Superior temporal gyrus (tissue), 1 donor: ENCODE results near the gene CD81.

ENCODE experiments used
- DNase-seq: peaks from one replicate; pipeline ENCODE4 v3.0.0-alpha.2; 2016; ENCODE audit errors: extremely low spot score

The CD81 gene

DNA sequence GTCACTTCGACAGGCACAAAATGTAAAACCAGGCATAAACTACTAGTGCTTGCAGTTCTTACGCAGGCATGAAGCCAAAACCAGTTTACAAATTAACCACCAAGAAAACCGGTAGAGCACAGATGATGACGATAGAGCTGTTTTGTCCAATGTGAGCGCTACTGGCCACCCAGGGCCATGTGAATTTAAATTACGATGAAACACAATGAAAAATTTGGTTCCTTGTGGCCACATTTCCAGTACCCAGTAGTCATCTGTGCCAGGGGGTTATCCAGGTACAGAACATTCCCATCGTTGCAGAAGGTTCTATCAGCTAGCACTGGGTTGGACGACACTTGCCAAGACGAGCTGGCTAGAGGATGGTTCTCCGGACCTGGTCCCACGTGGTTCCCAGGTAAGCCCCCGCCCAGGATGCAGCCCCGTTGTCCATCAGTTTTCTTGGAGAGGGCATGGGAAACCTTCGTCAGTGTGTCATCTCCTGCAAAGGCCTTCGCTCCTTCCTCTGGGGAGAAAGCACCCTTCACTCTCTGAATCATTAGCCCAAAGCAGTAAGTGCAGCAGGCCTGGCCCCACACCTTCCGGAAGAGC, 1.1 kb upstream of the CD81 start:
- no peak for DNase-seq

DNA sequence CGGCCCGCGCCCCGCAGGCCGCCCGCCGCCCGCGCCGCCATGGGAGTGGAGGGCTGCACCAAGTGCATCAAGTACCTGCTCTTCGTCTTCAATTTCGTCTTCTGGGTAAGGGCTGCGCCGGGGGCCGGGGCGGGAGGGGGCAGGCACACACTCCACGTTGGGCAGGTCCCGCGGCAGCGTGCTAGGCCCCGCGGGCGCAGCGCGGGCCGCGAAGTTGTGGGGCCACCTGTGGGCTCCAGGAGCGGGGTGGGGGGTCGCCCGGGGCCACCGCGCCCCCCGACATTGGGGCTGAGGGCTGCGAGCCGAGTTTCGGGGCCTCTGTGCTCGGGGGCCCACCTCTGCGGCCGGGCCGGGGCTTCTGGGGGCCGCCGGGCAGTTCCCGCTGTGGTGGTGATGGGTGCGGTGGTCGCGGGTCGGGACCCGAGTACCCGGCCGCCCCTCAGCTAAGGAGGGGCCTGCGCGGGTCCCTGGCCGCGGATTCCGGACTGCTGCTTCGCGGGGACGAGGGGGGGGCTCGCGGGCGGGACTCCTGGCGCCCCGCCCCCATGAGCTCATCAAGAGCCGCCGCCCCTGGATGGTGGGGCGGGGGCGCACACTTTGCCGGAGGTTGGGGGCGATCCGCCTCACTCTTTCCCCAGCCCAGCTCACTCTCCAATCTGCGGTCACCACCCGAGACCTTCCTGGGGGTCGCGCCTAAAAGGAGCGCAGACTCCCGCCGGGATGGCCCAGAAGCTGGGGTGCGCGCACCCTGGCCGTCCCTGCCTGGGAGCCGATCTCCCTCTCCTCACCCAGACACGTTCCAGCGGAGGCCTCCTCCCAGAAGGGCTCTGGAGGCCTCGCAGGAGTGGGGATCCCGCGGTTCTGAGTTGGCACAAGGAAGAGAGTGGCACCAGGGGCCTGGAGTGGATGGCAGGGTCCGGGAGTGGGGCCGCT, 667 bp downstream of the CD81 start:
- peak; percentile 28 for DNase-seq

DNA sequence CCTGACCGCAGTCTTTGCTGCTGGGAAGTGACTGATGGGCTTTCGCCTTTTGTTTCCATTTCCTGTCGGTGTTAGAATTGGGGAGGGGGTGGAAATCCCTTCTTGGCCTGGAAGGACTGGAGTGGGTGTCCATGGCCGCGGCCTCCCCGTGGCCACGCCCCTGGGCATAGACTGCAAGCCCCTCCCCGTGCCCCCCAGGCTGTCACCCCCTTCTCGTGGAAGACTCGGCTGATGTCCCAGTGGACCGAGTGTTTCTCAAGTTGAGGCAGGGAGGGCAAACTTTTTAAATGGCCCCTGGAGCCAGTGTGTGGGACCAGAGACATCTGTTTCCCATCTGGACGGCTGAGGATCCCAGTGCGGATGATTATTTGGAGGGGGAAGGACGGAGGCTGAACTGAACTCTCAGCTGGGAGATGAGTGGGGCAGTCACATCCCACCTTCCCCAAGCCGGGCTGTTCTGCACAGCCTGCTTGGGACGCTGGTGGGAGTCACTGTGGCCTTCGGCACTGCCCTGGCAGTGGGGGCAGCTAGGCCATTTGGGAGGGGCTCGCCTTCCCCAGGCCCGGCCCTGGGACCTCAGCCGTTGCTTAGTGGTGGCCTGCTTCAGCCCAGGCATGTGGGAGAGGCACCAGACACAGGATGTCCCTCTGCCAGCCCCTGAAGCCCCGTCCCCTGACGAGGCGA, 1.6 kb downstream of the CD81 start:
- no peak for DNase-seq

DNA sequence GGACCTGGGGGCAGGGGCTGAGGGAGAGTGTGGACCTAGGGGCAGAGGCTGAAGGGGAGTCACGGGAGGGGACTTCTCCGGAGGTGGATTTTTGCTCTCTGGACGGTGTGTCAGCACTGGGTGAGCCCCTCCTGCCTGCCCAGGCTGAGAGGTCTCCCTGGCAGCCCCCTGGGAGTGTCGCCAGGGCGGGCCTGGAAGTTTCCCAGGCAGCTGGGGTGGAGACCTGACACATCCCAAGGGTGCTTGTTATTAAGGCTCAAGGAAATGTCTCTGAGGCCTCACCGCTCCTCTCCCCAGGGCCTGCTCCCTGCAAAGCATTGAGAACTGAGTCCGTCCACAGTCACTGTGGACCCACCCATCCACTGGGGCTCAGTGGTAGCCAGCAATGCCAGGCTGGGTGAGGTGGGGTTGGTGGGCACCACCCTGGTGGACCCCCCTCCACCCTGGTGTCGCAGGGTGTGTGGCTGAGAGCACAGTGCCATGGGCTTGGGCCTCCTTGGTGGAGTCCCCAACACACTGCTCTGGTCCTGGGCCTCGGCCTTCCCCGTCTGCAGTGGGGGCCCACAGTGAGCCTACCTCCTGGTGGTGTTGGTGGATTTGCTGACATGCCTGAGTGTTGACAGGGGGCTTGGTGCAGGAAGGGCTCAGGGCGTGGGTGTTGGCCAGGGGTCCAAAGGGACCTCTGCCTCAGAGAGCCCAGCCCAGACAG, 2.5 kb downstream of the CD81 start:
- no peak for DNase-seq

DNA sequence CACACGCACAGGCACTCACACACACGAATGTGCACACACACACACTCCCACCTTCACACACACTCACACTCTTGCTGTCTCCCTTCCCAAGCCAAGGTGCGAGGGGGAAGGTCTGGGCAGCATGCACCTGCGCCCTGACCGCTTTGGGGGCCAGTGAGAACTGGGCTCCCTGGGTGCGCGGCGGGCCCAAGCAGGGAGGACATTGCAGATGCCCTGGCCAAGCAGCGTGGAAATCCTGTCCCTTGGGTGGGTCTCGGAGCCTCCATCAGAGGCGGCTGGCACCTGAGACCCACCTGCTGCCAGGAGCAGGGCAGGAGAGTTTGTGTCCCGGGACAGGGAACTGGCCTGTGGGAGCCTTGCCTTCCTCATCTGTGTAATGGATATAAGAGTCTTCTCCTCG, 3.3 kb downstream of the CD81 start:
- DNase-seq: no peak

DNA sequence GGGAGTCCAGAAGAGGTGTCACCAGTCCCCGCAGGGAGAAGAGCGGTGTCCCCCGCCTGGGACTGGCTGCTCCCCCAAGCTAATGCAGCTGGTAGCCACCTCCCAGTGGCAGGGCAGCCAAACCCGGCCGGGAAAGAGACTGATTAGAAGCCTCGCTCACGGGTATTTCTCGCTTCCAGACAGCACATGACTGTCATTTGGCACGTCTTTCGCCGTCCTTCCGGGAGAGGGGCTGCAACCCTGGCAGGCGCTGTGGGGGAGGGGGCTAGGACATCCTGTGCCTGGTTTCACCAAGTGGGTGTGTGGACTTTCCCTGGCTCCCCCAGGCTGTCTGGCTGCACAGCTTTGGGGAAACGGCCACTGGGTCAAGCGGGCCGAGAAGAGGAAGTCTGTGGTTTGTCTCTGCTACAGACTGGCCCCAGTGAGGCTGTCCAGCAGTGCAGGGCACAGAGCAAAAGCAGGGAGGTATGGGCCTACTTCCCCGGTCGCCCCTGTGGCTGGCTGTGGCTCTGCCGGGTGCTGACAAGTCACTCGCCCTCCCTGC, 3.8 kb downstream of the CD81 start:
- DNase-seq: peak; percentile 26

DNA sequence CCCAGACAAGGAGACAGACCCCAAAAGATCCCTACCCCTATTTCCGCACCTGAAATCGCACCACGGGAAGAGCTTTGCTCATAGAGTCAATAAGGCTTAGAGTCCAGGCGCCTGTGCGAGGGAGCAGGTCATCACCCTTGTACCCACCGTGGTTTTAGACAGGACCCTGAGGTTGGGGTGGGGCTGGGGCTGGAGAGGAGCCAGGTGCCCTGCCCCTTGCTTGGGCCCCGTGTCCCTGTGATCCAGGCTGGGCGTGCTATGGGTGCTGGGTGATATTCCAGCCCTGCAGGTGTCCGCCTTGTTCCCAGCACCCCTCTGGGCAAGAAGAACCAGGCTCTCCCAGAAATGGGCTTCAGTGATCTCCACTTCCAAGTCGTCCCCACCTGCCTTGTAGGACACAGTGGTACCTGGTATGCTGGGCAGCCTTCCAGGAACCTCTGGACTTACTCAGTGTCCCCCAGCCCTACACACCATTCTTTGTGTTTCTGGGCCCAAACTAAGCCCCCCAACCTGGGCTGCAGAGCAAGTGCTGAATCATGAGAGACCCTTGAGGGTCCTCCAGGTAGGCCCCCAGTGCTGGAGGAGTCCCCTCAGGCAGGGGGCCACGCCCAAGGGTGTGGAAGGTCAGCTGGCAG, 4.5 kb downstream of the CD81 start:
- no peak for DNase-seq

DNA sequence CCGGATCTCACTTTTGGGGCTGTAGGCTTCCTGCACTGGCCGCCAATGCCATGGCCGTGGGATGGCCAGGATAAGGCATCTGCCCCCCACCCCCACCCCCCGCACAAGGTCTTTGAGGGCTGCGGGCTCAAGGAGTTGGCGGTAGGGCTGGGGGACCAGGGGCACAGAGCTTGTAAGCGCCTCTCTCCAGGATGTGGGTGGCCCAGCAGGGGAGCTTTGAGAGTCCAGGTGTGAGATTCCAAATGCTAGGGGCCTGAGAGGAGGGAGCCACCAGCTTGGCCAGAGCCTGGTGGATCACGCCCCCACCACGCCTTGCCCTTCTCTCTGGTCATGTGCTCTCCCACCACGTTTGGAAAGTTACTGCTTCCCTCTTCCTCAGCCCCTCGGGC, 5.0 kb downstream of the CD81 start:
- DNase-seq: no peak

DNA sequence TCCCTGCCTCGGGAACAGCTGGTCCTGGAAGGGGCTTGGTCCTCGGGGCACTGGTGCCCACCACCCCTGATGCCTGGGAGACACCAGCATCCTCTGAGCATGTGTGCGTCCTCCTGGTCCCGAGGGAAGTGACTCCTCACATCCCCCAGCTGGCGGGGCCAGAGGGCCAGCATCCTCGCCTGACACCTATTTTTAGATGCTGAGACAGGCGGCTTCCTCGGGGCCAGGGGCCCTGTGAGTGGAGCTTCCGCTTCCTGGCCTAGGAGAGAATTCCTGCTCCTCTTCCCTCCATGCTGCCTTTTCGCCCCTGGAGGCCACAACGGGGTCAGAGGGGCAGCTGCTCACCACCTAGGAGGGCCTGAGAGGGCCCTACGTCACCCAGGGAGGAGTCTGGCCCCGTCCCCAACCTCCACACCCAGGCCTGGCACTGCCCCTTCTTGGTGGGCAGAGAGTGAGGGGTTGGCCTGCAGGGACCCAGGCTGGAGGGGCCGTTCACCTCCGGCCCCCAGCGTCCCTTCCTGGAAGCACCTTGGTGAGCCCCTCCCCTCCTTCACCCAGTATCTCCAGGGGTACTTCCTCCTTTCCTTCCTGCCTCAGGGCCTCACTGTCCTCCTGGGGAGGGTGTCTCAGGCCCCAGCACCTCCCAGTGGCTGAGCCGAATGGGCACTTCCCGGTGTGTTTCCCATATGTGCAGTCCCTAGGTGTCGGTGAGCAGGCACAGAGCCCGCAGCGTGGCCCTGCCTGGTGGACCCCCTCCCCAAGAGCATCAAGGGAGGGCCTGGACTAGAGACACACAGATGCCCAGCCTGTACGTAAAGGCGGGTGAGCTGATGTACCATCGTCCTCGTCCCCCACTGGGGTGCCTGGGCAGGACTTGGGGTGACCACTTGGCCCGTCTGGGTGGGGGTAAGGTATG, 6.1 kb downstream of the CD81 start:
- peak; percentile 35 for DNase-seq

DNA sequence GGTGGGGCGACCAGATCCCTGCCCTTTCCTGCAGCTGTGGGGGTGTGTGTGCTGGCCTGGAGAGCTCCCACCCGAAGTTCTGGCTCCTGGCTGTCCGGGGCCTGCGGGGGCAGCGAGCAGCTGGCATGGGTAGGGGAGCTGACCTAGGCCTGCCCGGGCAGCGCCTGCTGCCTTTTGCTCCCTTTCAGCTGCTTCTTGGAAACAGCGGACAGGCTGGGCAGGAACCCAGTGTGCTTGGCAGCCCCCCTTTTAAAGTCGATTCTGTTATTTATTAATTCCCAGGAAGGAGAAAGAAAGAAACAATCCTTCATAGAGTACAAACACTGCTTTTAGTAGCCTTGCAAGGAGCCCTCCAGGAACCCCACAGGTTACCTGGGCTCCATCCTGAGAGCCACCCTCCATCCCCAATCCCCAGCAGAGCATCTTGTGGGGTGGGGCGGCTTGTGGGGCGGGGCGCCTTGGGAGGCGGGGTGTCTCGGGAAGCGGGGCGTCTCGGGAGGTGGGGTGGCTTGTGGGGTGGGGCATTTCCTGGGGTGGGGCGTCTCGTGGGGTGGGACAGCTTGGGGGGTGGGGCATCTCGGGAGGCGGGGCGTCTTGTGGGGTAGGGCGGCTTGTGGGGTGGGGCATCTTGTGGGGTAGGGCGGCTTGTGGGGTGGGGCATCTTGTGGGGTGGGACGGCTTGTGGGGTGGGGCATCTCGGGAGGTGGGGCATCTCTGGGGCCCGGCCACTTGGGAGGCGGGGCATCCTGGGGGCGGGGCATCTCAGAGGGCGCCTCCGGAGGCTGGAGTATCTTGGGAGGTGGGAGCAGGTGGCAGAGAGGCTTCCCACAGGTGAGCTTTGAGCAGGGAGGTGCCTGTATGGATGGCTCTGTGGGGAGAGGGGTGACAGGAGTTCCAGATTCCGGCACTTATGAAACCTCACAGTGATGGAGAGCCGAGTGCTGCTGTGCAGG, 7.0 kb downstream of the CD81 start:
- DNase-seq: peak; percentile 22

DNA sequence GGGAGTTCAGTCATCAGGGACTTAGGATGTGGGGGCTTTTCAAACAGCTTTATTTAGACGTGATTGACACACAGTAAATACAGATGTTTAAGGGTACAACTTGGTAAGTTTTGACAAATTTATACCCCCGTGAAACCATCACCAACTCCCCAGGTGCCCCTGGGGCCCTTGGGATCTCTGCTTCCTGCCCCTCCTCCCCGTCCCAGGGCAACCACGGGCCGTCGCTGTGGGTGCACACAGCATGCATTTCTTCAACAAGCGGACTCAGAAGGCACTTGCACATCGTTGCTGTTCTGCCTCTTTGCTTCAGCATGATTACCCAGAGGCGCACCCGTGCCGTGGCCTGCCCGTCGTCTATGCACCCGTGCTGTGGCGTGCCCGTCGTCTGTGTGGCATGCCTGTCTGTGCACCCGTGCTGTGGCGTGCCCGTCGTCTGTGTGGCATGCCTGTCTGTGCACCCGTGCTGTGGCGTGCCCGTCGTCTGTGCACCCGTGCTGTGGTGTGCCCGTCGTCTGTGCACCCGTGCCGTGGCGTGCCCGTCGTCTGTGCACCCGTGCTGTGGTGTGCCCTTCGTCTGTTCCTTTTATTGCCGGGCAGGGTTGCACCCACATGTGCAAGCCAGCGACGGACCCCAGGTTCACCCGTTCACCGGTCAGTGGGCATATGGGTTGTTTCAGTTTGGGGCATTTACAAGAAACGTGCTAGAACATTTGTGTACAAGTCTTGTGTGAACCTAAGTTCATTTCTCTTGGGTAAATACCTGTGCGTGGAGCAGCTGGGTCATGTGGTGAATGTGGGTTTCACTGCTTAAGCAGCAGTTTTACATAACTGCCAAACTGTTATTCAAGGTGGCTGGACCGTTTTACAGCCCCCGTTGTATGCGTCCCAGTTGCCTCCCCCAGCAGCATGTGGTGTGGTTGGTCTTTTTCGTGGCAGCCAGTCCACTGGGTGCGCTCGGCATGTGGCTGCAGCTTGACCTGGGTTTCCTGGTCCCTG, 8.3 kb downstream of the CD81 start:
- DNase-seq: peak; percentile 16

DNA sequence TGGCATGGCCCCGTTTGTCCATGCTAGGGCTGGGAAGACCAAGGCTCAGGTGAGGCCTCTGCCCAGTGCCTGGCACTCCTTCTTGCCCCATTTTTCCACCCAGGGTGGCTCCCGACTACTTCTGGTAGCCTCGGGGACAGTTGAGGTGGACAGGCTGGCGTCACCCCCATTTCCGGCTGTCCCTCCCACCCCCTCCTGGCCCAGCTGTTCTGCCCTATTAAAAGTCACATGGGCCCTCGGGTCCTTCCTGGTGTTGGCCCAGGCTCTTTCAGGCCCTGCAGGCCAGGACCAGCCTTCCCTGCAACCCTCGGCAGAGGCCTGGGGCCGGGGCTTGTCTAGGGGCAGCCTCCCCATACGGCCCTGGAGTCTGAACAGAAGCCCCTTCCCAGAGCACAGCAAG, 9.5 kb downstream of the CD81 start:
- DNase-seq: no peak

DNA sequence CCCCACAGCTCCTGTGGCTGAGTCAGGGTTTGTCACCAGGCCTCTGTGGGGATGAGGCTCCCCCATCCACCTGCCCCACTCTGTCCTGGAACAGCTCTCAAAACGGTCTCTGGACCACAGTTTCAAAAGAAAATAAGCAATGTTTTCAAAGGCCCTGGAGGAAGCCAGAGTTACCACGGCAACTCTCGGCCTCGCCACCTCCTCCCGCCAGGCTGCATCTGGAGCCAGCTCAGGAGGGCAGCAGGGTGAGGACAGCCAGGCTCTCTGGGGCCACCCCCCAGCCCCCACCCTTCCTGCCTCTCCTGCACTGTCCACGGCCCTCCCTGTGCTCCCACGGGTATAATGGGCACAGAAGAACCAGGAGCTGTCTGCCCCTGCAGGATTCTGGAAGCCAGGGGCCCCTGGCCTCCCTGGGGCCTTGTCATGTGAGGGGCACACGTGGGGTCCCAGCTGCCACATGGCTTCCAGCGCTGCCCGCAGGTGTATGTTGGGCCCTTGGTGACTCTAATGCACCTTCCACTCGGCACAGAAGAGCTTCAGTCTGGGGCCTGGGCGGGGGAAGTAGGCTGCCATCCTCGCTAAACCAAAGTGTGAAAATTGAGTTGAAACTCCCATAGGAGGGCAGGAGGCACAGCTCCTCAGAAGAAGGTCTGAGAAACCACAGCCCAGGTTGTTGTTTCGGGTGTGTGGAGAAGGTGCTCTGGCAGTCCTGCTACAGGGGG, 10.3 kb downstream of the CD81 start:
- DNase-seq: peak; percentile 22

DNA sequence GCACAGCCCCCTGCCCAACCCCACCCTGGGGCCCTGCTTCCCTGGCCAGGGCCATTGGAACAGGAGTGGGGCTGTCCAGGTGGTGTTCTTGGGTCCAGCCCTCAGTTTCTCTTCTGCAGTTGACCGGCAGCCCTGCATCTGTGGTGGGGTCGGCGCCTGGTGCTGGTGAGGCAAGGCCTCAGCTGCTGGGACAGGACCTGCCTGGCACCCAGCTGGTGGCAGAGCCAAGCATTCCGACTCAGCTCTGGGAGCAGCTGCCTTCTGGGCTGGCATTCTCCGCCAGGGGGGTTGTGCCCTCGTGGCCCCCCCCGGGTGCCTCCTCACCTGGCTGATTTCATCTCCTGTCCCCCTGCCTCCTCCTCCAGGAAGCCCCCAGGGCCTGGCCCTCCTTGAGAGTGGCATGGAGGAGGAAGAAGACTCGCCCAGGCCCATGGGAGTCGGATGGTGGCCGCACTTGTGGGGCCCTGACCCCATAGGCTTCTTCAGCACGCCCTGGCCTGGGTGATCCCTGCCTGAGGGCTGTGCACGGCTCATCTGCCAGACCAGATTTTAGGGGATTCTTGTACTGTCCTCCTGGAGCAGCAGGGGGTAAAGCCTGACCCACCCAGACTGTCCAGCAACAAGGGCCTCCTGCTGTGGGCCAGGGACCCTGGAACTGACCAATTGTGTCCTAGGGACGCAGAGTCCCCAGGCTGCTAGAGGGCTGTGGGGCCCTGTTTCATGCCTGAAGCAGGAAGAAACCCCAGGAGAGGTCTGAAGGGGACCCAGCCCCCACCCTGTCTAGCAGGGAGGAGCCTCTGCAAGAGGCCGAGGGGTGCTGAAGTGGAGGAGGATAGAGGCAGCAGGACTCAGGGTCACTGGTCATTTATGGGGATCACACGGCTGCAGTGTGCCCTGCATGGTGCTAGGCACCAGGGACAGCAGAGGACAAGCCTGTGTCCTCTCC, 11.6 kb downstream of the CD81 start:
- DNase-seq: no peak

DNA sequence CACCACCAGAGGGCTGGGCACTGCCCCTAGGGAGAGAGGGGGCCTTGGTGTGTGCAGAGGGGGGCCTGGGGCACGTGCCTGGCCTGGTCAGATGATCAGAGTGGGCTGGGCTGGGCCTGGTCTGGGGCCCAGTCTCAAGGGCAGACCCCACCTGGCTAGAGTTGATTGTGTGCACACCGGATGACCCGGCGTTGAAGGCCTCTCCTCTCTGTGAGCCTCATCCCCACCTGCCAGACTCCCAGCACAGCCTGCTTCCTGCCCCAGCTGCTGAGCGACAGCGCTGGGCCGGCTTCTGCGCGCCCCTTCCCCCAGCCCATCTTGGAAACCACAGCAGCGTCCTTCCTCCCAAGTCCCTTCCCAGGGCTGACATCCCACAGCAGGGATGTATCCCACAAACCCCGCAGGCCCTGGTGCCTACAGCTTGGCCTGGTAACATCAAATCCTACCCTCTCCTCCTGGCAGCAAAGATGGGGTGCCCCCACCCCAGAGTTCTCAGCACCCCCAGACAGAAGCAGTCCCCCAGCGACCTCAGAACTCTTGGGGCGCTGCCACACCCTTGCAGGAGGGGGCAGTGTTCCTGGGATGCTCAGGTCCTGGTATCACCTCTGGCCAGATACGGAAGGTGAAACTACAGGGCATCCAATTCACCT, 12.4 kb downstream of the CD81 start:
- DNase-seq: no peak
